Lower lobe of right lung (tissue), 2 donors: Measurements from ENCODE around the gene EZH2. TPM values are rescaled to one million over a fixed set of nuclear protein-coding genes. Genes with fewer than 3 reads are reported as not detected.
A peak's percentile ranks its signal among the peaks of the same experiment; 100 is the strongest.

Experiments used
- ATAC-seq, 2 donors: fragments of 200-7000 bp; cut with Tn5 transposase; one replicate each; pipeline ENCODE4 v1.9.1; 2020 to 2022; ENCODE audit warnings: mild to moderate bottlenecking in 2 of 2, moderate library complexity in 2 of 2
- DNase-seq: peaks from one replicate; pipeline ENCODE4 v3.0.0-alpha.2; 2020
- H3K27ac ChIP-seq: fragments of 200-600 bp; one replicate; pipeline ENCODE4 v1.8.0; 2022
- H3K27me3 ChIP-seq: fragments of 200-600 bp; one replicate; pipeline ENCODE4 v1.8.0; 2022; ENCODE audit warnings: low read depth
- H3K36me3 ChIP-seq: fragments of 200-600 bp; one replicate; pipeline ENCODE4 v1.8.0; 2022; ENCODE audit warnings: mild to moderate bottlenecking
- H3K4me1 ChIP-seq: fragments of 200-600 bp; one replicate; pipeline ENCODE4 v1.8.0; 2022
- H3K4me3 ChIP-seq: fragments of 200-600 bp; one replicate; pipeline ENCODE4 v1.8.0; 2022; ENCODE audit warnings: mild to moderate bottlenecking
- H3K9me3 ChIP-seq: fragments of 200-600 bp; one replicate; pipeline ENCODE4 v1.8.0; 2022
- CTCF ChIP-seq: fragments of 200-600 bp; IDR thresholded peaks from one replicate; pipeline ENCODE4 v1.8.0; 2022; ENCODE audit warnings: antibody characterized with exemption, mild to moderate bottlenecking
- intact Hi-C: fragments of 100-400 bp; cut with DNase I; formaldehyde crosslinking; loops from one replicate; pipeline ENCODE4 v1.11.0; 2022
- total RNA-seq: library from RNA; stranded (reverse); fragmentation: NEBNext Ultra II Directional; extraction: Animal tissue kit (Norgen Biotek cat#: 25700); gene quantifications from one replicate; pipeline ENCODE4 v1.2.1, GENCODE V29; 2021
- donor health status: DM: no; HTN: yes; CAD: no; lungs with severe emphysema.

Gene EZH2
- total RNA-seq, 1 donor from 2014 or later: 3.5 TPM

GRCh38 chr7:148916186-148916585 is 32.1 kb upstream of the EZH2 start:
- Histone ChIP-seq H3K27me3 (no peaks in the 10 kb centered on the region), H3K27ac (no peak overlapping the region), H3K4me3 (no peak overlapping the region), H3K4me1 (no peaks in the 10 kb centered on the region), H3K9me3 (no peaks in the 10 kb centered on the region), H3K36me3 (no peaks in the 10 kb centered on the region)
- no peak for TF ChIP-seq CTCF
- DNase-seq: no peak
- intact Hi-C loops: no loop called here
- ATAC-seq: no peak

- ATAC-seq: no peak
- intact Hi-C loops: no loop called here
- Histone ChIP-seq H3K4me3 (no peak overlapping the region), H3K27me3 (no peaks in the 10 kb centered on the region), H3K27ac (no peak overlapping the region), H3K9me3 (no peaks in the 10 kb centered on the region), H3K36me3 (no peaks in the 10 kb centered on the region), H3K4me1 (no peaks in the 10 kb centered on the region)
- DNase-seq: no peak
- no peak for TF ChIP-seq CTCF
Measured at GRCh38 chr7:148915211-148915610, 31.1 kb upstream of the EZH2 start.

GRCh38 chr7:148914208-148914777 is 30.2 kb upstream of the EZH2 start:
- Histone ChIP-seq H3K4me1 (no peaks in the 10 kb centered on the region), H3K36me3 (no peaks in the 10 kb centered on the region), H3K4me3 (no peak overlapping the region), H3K27ac (no peak overlapping the region), H3K27me3 (peaks cover 3% of the 10 kb centered on the region), H3K9me3 (no peaks in the 10 kb centered on the region)
- DNase-seq (no peak), ATAC-seq (peak; percentile 41 to 45)
- TF ChIP-seq CTCF: no peak
- intact Hi-C loops: no loop called here

GRCh38 chr7:148912758-148913541 is 28.9 kb upstream of the EZH2 start:
- intact Hi-C loops: no loop called here
- no peaks in the 10 kb centered on the region for H3K36me3 ChIP-seq
- no peak overlapping the region for H3K4me3 ChIP-seq
- H3K27me3 ChIP-seq: peaks cover 15% of the 10 kb centered on the region
- no peak for TF ChIP-seq CTCF
- DNase-seq (no peak), ATAC-seq (no peak)
- H3K4me1 ChIP-seq: no peaks in the 10 kb centered on the region
- H3K9me3 ChIP-seq: no peaks in the 10 kb centered on the region
- H3K27ac ChIP-seq: no peak overlapping the region

- DNase-seq (no peak), ATAC-seq (no peak)
- intact Hi-C loops: no loop called here
- Histone ChIP-seq H3K4me1 (no peaks in the 10 kb centered on the region), H3K27me3 (peaks cover 16% of the 10 kb centered on the region), H3K27ac (no peak overlapping the region), H3K4me3 (no peak overlapping the region), H3K36me3 (no peaks in the 10 kb centered on the region), H3K9me3 (no peaks in the 10 kb centered on the region)
- TF ChIP-seq CTCF: no peak
Measured at GRCh38 chr7:148912151-148912550, 28.1 kb upstream of the EZH2 start.
